HG03442 (cell line): ENCODE measurements around the gene ANKRD17.
"Not testable (repeated sequence)": the region's sequence is repeated elsewhere in the genome, so short reads cannot be mapped to it uniquely, and the experiment has no call there.

ENCODE experiments used
- ATAC-seq: cut with Tn5 transposase; IDR thresholded peaks from one replicate; pipeline ENCODE4 v1.9.1; 2021; ENCODE audit warnings: mild to moderate bottlenecking, moderate library complexity; ENCODE audit not compliant: unreplicated experiment

ANKRD17 gene

GRCh38 chr4:73203976-73204375, 54.6 kb downstream of the ANKRD17 start:
- ATAC-seq, result not testable (repeated sequence)

GRCh38 chr4:73197220-73197619, 61.4 kb downstream of the ANKRD17 start:
- ATAC-seq, result no peak

DNA sequence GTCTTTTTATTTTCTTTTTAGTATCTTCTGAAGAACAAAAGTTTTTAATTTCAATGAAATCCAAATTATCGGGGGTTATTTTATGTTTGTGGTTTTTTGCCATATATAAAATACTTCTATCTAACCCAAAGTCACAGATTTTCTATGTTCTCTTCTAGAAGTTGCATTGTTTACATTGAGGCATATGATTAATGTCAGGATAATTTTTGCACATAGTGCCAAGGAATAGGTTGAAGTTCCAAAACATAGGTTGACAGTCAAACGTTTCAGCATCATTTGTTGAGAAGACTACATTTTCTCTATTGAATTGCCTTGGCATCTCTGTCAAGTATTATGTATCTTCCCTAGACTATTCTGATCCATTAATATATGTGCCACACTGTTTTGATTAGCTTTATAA, 64.5 kb downstream of the ANKRD17 start:
- ATAC-seq, result no peak

GRCh38 chr4:73193659-73194058, 64.9 kb downstream of the ANKRD17 start:
- ATAC-seq, result no peak

DNA sequence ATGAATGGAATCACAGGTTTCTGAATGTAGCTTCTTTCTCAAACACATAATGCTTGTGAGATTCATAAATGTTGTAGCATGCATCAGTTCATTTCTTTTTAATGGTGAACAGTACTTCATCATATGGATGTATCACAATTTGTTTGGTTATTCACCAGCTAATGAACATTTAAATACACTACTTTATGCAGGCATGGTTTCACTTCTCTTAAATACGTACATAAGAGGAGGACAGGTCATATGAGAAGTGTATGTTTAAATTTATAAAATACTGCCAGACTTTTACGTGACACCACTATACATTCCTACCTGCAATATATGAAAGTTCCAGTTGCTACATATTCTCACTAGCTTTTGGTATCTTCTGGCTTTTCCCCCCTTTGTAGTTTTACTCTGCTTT, 65.4 kb downstream of the ANKRD17 start:
- ATAC-seq, result peak; percentile 85

DNA sequence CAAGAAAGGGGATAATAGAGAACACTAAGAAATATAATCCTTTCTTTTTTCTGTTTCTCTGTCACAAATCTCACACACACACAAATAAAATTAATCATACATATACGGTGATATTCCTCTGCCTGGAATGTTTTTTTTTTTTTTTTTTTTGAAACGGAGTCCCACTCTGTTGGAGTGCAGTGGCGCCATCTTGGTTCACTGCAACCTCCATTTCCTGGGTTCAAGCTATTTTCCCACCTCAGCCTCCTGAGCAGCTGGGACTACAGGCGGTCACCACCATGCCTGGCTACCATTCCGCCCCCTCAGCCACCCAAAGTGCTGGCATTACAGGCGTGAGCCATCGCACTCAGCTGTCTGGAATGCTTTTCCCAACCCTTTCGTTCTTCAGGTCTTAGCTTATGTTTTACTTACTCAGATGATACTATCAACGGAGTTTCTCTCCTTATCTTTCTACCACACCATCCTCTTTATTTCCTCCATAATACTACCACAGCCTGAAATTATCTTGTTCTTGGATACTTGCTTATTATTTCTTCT, 69.3 kb downstream of the ANKRD17 start:
- no peak for ATAC-seq

DNA sequence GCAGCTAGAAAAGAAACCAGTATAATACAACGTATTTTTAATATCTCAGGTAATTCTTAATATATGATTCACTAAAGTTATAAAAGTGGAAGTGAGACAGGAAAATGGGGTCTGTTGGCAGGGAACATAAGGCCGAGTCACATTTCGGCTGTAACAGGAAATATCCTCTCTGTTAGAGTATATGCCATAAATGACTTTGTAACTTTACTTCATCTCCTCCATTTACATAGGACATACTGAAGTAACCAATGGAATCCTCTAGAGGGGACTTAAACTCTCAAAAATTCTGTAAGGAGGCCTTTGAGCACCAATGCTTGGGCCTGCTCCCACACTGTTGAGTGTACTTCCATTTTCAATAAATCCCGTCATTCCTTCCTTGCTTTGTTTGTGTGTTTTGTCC, 71.3 kb downstream of the ANKRD17 start:
- ATAC-seq, result no peak

DNA sequence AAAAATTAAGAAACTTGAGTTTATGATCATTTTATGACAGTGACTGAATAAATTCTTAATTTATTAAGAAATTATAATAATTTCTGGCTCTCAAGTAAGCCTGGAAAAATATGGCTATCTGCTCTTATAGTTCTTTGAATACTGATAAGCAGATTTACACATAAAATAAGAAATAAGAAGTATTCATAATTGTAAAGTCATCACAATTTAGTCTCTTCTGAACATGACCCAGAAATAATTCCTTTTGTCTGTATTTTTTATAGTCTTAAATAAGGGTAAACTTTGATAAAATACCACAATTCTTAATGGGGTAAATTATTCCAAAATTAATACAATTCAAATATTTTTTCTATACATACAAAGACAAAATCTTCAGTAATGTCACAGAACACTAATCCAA, 72.7 kb downstream of the ANKRD17 start:
- ATAC-seq, result no peak

- ATAC-seq, result no peak
Measured at GRCh38 chr4:73181231-73181630, 77.4 kb downstream of the ANKRD17 start.

- ATAC-seq, result no peak
Measured at GRCh38 chr4:73178389-73178788, 80.2 kb downstream of the ANKRD17 start.

GRCh38 chr4:73172161-73172560, 86.4 kb downstream of the ANKRD17 start:
- no peak for ATAC-seq

- no peak for ATAC-seq
Measured at GRCh38 chr4:73170518-73171198, 87.9 kb downstream of the ANKRD17 start.

- no peak for ATAC-seq
Measured at GRCh38 chr4:73166212-73166611, 92.4 kb downstream of the ANKRD17 start.

DNA sequence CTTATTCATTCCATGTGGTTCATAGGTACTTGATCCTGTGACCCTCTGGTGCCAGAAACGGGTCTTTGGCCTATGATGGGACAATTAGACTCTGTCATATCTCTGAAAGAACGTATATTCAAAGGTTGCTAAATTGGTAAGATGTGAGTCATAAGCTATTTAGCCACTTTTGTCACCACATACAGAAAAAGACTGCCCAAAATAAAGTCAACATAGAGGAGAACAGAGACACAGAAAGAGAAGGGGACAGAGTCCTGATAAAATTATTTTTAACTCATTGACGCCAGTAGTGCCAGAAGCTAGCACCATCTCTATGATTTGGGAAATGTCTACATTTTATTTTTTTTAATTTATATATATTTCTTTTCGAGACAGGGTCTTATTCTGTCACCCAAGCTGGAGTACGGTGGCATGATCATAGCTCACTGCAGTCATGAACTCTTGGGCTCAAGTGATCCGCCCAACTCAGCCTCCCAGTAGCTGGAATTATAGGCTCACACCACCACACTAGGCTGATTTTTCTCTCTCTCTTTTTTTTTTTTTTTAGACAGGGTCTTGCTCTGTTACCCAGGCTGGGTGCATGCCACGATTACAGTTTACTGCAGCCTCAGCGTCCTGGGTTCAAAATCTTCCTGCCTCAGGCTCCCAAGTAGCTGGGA, 96.9 kb downstream of the ANKRD17 start:
- ATAC-seq, result no peak

GRCh38 chr4:73156394-73156793, 102.2 kb downstream of the ANKRD17 start:
- ATAC-seq, result no peak

DNA sequence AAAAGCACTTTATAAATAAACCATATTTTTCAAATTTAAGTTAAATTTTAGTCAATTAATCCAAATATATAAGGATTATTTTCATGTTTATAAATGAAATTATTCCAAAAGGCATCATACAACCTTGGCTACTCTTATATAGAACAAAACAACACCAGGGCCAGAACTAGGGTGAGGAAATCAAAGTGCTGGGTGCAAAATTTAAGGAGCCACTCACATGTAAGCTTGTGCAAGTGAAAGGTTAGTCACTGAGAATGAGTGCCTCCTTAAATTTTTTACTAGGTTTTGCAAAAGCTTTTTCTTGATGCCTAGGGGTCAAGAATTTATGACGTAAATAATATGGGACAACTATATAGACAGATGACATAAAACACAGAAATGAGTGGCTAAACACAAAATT, 105.7 kb downstream of the ANKRD17 start:
- ATAC-seq, result no peak

GRCh38 chr4:73142995-73143547, 115.5 kb downstream of the ANKRD17 start:
- no peak for ATAC-seq

DNA sequence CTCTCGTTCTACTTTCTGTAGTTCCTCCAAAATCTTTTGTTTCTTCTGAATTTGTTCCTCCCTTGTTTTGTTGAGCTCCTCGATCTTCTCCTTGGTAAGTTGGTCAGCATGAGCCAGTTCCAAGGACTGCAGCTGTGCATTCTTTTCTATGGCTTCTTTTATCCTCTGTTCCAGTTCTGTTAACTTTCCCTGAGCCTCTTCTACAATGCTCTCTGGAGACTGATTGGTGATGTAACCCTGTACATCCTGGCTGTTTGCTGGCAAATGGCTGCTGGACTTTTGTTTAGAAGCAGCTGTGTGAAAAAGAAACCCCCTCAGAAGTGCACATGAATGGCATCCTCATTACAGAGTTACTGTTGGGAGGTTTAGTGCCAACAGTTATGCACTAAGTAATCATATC, 118.6 kb downstream of the ANKRD17 start:
- ATAC-seq, result no peak

DNA sequence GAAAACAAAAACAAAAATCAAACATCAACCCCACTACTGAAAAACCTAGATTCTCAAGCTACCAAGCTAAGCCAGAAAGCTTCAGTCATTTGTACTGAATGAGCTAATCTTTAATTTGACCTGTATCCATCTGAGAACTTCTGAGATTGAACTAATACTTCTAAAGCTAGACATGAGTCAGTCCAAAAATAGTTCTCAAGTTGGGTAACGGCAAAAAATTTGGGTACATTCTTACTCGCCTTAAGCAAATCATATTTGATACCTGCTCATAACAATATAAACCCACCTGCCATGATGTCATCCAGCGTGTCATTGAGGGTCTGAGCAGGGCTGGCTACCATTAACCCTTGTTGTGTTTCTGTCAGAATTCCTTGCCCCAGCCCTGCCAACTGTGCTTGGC, 119.4 kb downstream of the ANKRD17 start:
- ATAC-seq, result no peak

DNA sequence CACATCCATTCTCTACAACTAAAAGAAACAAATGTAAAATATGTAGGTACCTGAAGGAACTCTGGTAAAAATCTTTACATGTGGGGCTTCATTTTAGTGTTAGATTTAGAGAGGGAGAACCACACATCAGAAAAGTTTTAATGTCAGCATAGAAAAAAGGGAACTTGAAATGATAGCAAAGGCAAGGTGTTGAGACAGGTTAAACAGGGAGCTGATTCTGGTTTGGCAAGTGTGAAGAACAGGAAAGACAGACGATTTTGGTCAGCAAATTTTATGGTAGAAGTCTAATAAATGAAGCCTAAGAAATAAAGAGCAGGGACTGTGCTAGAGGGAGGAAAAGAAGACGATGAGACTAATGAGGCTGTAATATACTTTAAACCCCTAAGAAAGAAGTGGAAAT, 121.5 kb downstream of the ANKRD17 start:
- ATAC-seq, result no peak

GRCh38 chr4:73133784-73134183, 124.8 kb downstream of the ANKRD17 start:
- no peak for ATAC-seq

DNA sequence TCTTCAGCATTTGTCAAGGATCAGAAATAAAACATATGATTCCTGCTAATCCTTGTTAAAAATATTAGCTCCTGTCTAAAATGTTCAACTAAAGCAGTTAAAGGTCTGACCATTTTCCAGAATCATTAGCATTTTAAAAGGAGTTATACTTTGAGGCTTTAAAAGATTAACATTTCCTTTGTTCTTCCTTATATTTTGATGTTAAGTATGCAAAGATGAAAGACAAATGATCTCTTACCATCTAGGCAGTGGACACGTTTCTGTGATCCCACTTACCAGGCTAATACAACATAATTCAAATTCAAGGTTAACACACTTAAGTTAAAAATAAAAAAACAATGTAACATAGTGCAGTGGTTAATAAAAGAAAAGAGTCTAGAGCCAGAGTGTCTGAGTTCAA, 127.3 kb downstream of the ANKRD17 start:
- ATAC-seq, result no peak
